Neural progenitor cell (in vitro differentiated cells): ENCODE measurements around the gene ATG10. TPM values are rescaled to one million over a fixed set of nuclear protein-coding genes. Genes with fewer than 3 reads are reported as not detected.

Source experiments
- DNase-seq: peaks from one replicate; pipeline ENCODE4 v3.0.0-alpha.2; 2016; ENCODE audit warnings: low spot score
- H2AFZ ChIP-seq: fragments of 200-600 bp; sonication (generic); replicated peaks from 2 replicates; pipeline ENCODE4 v1.6.1; 2016; ENCODE audit warnings: antibody characterized with exemption
- H3F3A ChIP-seq: fragments of 200-600 bp; sonication (generic); 2 replicates; pipeline ENCODE4 v1.6.1; 2016; ENCODE audit warnings: antibody characterized with exemption, low read depth
- H3K27ac ChIP-seq: fragments of 200-600 bp; sonication (generic); 2 replicates; pipeline ENCODE4 v1.5.1; 2016; ENCODE audit warnings: mild to moderate bottlenecking
- H3K27me3 ChIP-seq: fragments of 200-600 bp; sonication (generic); 2 replicates; pipeline ENCODE4 v1.6.1; 2016; ENCODE audit warnings: mild to moderate bottlenecking, moderate library complexity
- H3K36me3 ChIP-seq: fragments of 200-600 bp; sonication (generic); 2 replicates; pipeline ENCODE4 v1.5.1; 2016
- H3K4me1 ChIP-seq: fragments of 200-600 bp; sonication (generic); 2 replicates; pipeline ENCODE4 v1.6.1; 2016; ENCODE audit warnings: mixed run types
- H3K4me2 ChIP-seq: fragments of 200-600 bp; sonication (generic); 2 replicates; pipeline ENCODE4 v1.6.1; 2016
- H3K4me3 ChIP-seq: fragments of 200-600 bp; sonication (generic); 2 replicates; pipeline ENCODE4 v1.5.1; 2016
- H3K79me2 ChIP-seq: fragments of 200-600 bp; sonication (generic); 2 replicates; pipeline ENCODE4 v1.6.1; 2016; ENCODE audit warnings: low read depth
- H3K9ac ChIP-seq: fragments of 200-600 bp; sonication (generic); 2 replicates; pipeline ENCODE4 v1.6.1; 2016
- H3K9me3 ChIP-seq: fragments of 200-600 bp; sonication (generic); 2 replicates; pipeline ENCODE4 v1.5.1; 2016; ENCODE audit warnings: low read depth
- H4K20me1 ChIP-seq: fragments of 200-600 bp; sonication (generic); 2 replicates; pipeline ENCODE4 v1.6.1; 2016; ENCODE audit warnings: low read depth
- H3K27ac Mint-ChIP-seq: 3 replicates; pipeline ENCODE4 v1.8.0; 2021; ENCODE audit warnings: mixed read lengths
- H3K27me3 Mint-ChIP-seq: 2 replicates; pipeline ENCODE4 v1.8.0; 2022; ENCODE audit warnings: low read depth, mild to moderate bottlenecking, inconsistent platforms, moderate library complexity, mixed read lengths; ENCODE audit not compliant: insufficient read depth
- H3K36me3 Mint-ChIP-seq: 3 replicates; pipeline ENCODE4 v1.8.0; 2021; ENCODE audit warnings: mixed read lengths
- H3K4me1 Mint-ChIP-seq: 3 replicates; pipeline ENCODE4 v1.8.0; 2021; ENCODE audit warnings: mixed read lengths
- H3K4me3 Mint-ChIP-seq: 3 replicates; pipeline ENCODE4 v1.8.0; 2021; ENCODE audit warnings: mild to moderate bottlenecking, moderate library complexity, mixed read lengths
- H3K9me3 Mint-ChIP-seq: 3 replicates; pipeline ENCODE4 v1.8.0; 2020; ENCODE audit warnings: mixed read lengths
- EZH2 ChIP-seq: fragments of 200-600 bp; sonication (generic); IDR thresholded peaks from 2 replicates; pipeline ENCODE4 v1.6.1; 2017; ENCODE audit warnings: antibody characterized with exemption, mild to moderate bottlenecking, moderate library complexity
- EZH2phosphoT487 ChIP-seq: fragments of 200-600 bp; sonication (generic); IDR thresholded peaks from 2 replicates; pipeline ENCODE4 v1.6.1; 2017; ENCODE audit warnings: antibody characterized with exemption
- total RNA-seq: library from RNA; depleted of rRNA; stranded (reverse); fragments of >200 nt; gene quantifications from 2 replicates; pipeline ENCODE4 v1.2.3, GENCODE V29; 2015; ENCODE audit warnings: low replicate concordance
- TF ChIP-seq, protein P1 (sequence below): fragments of 200-600 bp; sonication (generic); IDR thresholded peaks from 2 replicates; pipeline ENCODE4 v1.5.1; 2017; ENCODE audit warnings: antibody characterized with exemption, mild to moderate bottlenecking

ATG10 gene
- total RNA-seq, 1 donor from 2014 or later, result 13.4 TPM

DNA sequence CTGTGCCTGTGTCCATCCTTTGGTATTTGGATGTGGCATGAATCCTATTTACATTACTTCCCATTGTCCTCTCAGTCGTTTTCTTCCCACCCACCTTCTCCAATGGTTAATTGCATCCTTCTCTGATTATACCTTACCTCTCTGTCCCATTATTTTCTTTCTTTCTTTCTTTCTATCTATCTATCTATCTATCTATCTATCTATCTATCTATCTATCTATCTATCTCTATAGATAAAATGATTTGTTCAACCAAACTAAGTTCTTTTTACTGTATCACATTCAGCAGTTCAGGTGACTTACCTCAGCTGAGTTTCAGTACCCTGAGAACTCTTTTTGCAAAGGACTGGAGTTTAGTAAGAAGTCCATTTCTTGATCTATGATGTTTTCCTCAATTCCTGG, 225.7 kb downstream of the ATG10 start:
- H3K27me3 Mint-ChIP-seq, result no peaks in the 10 kb centered on the region
- no peak overlapping the region for H2AFZ ChIP-seq
- no peak for DNase-seq

DNA sequence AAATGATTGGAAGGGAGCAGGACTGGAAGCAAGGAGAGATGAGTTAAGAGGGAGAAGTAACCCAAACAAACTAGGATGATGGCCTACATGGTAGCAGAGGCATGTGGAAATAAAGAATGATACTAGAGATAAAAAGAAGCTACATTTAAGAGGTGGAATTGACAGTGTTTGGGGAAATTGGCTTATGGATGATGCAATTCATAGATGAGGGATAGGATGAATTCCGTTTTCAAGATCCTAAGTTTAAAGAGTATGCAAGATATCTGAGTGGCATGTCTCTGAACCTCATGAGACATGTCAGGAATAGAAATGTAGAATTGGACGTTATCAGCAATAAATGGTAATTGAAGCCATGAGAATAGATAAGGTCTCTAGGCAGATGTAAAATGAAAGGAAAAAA, 232.7 kb downstream of the ATG10 start:
- DNase-seq, result no peak
- H3K9ac ChIP-seq, result no peak overlapping the region
- H3K9me3 Mint-ChIP-seq, result no peaks in the 10 kb centered on the region

More for the DNA sequence above, 225.7 kb downstream of the ATG10 start:
- Histone ChIP-seq H4K20me1 (no peaks in the 10 kb centered on the region), H3K79me2 (no peaks in the 10 kb centered on the region), H3K9ac (no peak overlapping the region), H3K36me3 (no peaks in the 10 kb centered on the region), H3K4me1 (no peaks in the 10 kb centered on the region), H3K4me3 (no peak overlapping the region), H3K4me2 (no peak overlapping the region), H3K27me3 (no peaks in the 10 kb centered on the region), H3K27ac (no peak overlapping the region), H3K9me3 (no peaks in the 10 kb centered on the region), H3F3A (no peaks in the 10 kb centered on the region)
- no peaks in the 10 kb centered on the region for H3K4me1 Mint-ChIP-seq
- H3K36me3 Mint-ChIP-seq, result no peaks in the 10 kb centered on the region
- no peak overlapping the region for H3K27ac Mint-ChIP-seq
- TF ChIP-seq, protein P1, sequence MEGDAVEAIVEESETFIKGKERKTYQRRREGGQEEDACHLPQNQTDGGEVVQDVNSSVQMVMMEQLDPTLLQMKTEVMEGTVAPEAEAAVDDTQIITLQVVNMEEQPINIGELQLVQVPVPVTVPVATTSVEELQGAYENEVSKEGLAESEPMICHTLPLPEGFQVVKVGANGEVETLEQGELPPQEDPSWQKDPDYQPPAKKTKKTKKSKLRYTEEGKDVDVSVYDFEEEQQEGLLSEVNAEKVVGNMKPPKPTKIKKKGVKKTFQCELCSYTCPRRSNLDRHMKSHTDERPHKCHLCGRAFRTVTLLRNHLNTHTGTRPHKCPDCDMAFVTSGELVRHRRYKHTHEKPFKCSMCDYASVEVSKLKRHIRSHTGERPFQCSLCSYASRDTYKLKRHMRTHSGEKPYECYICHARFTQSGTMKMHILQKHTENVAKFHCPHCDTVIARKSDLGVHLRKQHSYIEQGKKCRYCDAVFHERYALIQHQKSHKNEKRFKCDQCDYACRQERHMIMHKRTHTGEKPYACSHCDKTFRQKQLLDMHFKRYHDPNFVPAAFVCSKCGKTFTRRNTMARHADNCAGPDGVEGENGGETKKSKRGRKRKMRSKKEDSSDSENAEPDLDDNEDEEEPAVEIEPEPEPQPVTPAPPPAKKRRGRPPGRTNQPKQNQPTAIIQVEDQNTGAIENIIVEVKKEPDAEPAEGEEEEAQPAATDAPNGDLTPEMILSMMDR, result no peak
- TF ChIP-seq EZH2 (no peak), EZH2phosphoT487 (no peak)
- no peaks in the 10 kb centered on the region for H3K9me3 Mint-ChIP-seq
- H3K4me3 Mint-ChIP-seq, result no peak overlapping the region

DNA sequence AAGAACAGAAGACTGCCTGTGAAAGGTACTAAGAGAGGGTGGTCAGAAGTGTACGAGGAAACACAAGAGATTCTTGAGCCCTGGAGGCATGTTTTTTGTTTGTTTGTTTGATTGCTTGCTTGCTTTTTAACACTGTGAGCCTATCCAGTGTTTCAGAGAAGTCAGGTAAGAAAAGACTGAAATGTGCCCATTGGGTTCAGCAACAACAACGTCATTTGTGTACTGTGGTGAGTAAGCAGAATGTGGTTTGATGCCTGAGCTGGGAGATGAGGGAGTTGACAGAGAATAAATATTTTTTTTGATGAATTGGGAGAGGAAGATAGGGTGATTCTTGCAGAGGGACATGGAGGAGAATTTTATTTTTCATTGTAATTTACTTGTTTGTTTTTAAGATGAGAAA, 233.2 kb downstream of the ATG10 start:
- H3K27ac ChIP-seq, result no peak overlapping the region

More for the DNA sequence above, 232.7 kb downstream of the ATG10 start:
- Histone ChIP-seq H2AFZ (no peak overlapping the region), H3F3A (no peaks in the 10 kb centered on the region), H3K36me3 (no peaks in the 10 kb centered on the region), H3K4me1 (no peaks in the 10 kb centered on the region), H4K20me1 (no peaks in the 10 kb centered on the region), H3K9me3 (no peaks in the 10 kb centered on the region), H3K27ac (no peak overlapping the region), H3K79me2 (no peaks in the 10 kb centered on the region), H3K27me3 (no peaks in the 10 kb centered on the region), H3K4me3 (no peak overlapping the region), H3K4me2 (no peak overlapping the region)
- Mint-ChIP-seq H3K4me3 (no peak overlapping the region), H3K4me1 (no peaks in the 10 kb centered on the region), H3K27me3 (no peaks in the 10 kb centered on the region), H3K36me3 (no peaks in the 10 kb centered on the region), H3K27ac (no peak overlapping the region)
- TF ChIP-seq, protein P1, result no peak
- no peak for TF ChIP-seq EZH2phosphoT487
- no peak for TF ChIP-seq EZH2

More for the DNA sequence above, 233.2 kb downstream of the ATG10 start:
- H2AFZ ChIP-seq, result no peak overlapping the region
- H3F3A ChIP-seq, result no peaks in the 10 kb centered on the region
- H3K36me3 ChIP-seq, result no peaks in the 10 kb centered on the region
- H3K79me2 ChIP-seq, result no peaks in the 10 kb centered on the region
- Mint-ChIP-seq H3K4me3 (no peak overlapping the region), H3K9me3 (no peaks in the 10 kb centered on the region), H3K27ac (no peak overlapping the region), H3K27me3 (no peaks in the 10 kb centered on the region), H3K36me3 (no peaks in the 10 kb centered on the region), H3K4me1 (no peaks in the 10 kb centered on the region)
- no peak for DNase-seq
- H3K4me2 ChIP-seq, result no peak overlapping the region
- no peaks in the 10 kb centered on the region for H3K9me3 ChIP-seq
- no peaks in the 10 kb centered on the region for H3K4me1 ChIP-seq
- no peak overlapping the region for H3K4me3 ChIP-seq
- no peak for TF ChIP-seq EZH2phosphoT487
- TF ChIP-seq, protein P1, result no peak
- TF ChIP-seq EZH2, result no peak
- no peaks in the 10 kb centered on the region for H4K20me1 ChIP-seq
- H3K9ac ChIP-seq, result no peak overlapping the region
- H3K27me3 ChIP-seq, result no peaks in the 10 kb centered on the region
